CD4-positive, alpha-beta T cell treated with Interferon gamma for 1 hour (primary cell): ENCODE measurements around the gene USP46.
A peak's percentile ranks its signal among the peaks of the same experiment; 100 is the strongest.

ENCODE experiments used
- DNase-seq: peaks from one replicate; pipeline ENCODE4 v3.0.0-alpha.2; 2020

Gene USP46

DNA sequence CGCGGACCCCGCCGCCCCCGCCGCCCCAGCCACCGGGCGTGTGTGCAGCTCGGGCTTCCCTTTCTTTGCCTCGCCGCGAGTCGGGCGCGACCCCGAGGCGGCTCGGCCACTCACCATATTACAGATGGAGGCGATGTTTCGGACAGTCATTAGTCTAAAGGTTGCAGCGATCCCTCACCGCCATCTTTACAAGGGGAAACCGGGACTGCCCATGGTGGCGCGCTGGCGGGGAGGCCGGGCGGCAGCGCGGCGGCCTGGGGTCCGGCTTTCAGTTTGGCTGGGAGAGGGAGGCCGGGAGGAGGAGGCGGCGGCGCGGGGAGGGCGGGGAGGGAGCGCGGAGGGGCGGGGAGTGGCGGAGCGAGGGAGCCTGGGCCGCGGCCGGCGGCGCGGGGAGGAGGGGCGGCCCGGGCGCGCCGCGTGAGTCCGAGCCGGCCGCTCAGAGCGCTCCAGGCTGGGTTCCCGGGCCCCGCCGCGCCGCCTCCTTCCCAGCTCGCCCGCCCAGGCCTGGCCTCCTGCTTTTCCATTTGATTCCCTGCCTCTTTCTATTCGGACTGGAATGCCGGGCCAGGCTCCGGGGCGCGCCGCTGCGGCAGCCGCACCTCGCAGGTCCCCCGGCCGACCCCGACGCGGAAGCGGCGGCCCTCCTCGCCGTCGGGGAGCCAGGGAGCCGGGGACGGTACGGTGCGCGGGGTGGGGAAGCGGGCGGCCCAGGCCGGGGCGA lies at the start of gene USP46:
Gene USP46 (minus strand): TSS at position 301 of the 721 bp plus-strand sequence. CDS start 151 bp downstream, at position 150.
- peak; percentile 38 for DNase-seq

- no peak for DNase-seq
Measured at GRCh38 chr4:52704661-52705060, 45.6 kb upstream of the USP46 start.

DNA sequence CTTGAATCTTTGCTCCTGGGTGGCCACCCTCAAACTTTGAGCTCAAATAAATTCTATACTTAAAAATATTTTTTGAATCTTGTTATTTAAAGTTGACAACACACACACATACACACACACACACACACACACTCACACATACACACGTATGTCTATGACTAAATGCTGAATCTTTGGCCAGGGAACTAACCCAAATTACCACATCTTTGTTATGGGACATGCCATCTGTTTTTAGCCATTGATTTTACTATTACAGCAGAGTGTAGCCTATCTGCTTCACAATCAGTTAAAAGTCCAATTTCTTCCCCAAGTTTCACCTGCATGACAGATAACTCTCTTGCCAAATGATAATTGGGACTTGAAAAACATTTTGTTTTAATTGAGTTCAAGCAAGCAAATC lies 45.0 kb upstream of the USP46 start:
- no peak for DNase-seq

GRCh38 chr4:52701207-52701606 lies 42.1 kb upstream of the USP46 start:
- DNase-seq, result no peak

- DNase-seq, result no peak
Measured at GRCh38 chr4:52694936-52695335, 35.8 kb upstream of the USP46 start.

- DNase-seq, result no peak
Measured at GRCh38 chr4:52693492-52693891, 34.4 kb upstream of the USP46 start.

DNA sequence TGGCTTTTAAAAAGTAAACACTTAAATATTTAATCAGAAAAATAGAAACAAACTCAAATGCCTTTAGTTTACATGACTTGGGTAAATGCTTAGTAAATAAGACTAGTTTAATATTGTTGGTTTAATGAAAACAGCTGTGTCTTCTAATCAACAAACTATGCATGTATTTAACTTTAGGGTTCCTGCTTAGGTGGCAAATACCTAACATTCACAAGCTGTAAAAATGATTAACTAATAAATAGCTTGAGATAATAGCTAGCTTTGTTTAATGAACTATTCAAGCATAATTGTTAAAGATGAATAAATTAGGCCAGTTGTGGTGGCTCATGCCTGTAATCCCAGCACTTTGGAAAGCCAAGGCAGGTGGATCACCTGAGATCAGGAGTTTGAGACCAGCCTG lies 30.0 kb upstream of the USP46 start:
- no peak for DNase-seq

- no peak for DNase-seq
Measured at GRCh38 chr4:52687696-52688095, 28.6 kb upstream of the USP46 start.

DNA sequence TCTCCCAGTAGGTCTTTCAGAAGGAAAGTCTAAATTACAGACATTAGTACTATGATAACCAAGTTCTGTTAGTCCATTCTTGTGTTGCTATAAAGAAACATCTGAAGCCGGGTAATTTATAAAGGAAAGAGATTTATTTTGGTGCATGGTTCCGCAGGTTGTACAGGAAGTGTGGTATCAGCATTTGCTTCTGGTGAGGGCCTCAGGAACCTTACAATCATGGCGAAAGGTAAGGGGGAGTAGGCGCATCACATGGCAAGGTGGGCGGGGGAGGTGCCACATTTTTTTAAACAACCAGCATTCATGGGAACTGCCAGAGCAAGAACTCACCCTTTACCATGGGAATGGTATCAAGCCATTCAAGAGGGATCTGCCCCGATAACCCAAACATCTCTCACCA lies 26.2 kb upstream of the USP46 start:
- DNase-seq, result no peak

- DNase-seq, result no peak
Measured at GRCh38 chr4:52684896-52685295, 25.8 kb upstream of the USP46 start.

- no peak for DNase-seq
Measured at GRCh38 chr4:52680381-52680780, 21.3 kb upstream of the USP46 start.

GRCh38 chr4:52676536-52676935 lies 17.4 kb upstream of the USP46 start:
- no peak for DNase-seq

GRCh38 chr4:52675111-52675510 lies 16.0 kb upstream of the USP46 start:
- no peak for DNase-seq

GRCh38 chr4:52670739-52671138 lies 11.6 kb upstream of the USP46 start:
- no peak for DNase-seq

DNA sequence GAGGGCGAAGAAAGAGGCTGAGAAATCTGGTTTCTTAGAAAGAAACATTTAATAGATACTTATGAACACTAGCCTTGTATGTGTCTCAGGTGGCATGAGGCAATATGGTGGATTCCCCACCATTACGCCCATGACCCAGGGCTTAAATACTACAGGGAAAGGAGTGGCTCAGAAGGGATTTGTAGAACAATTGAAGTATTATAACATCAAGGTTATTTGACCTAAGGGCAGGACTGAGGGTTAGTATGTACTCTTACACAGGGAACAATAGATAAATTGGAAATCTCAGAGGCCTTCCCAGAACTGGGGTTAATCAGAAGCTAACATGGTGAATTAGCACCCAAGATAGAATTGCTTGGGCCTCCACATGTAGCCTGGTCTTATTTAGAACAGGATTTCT lies 11.0 kb upstream of the USP46 start:
- no peak for DNase-seq

GRCh38 chr4:52665592-52665991 lies 6.5 kb upstream of the USP46 start:
- no peak for DNase-seq

DNA sequence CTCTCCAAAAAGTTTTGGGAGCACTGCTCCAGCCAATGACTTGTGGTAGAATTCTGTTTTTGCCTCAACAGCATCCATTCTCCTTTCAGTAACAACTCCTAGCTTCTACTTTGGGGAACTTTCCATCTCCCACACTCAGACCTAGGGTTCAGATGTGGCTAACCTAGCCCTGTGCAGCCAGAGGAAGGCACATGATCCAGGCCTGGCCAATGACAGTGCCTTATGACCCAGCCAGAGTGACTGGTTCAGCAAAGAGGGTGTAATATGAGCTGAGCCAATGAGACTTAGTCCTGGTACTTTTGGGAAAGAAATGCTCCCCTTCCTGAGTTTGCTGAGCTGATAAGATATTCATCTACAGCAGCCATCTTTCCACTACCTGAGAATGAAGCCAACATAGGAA lies 5.4 kb upstream of the USP46 start:
- no peak for DNase-seq

- DNase-seq, result no peak
Measured at GRCh38 chr4:52661966-52662690, 3.0 kb upstream of the USP46 start.

DNA sequence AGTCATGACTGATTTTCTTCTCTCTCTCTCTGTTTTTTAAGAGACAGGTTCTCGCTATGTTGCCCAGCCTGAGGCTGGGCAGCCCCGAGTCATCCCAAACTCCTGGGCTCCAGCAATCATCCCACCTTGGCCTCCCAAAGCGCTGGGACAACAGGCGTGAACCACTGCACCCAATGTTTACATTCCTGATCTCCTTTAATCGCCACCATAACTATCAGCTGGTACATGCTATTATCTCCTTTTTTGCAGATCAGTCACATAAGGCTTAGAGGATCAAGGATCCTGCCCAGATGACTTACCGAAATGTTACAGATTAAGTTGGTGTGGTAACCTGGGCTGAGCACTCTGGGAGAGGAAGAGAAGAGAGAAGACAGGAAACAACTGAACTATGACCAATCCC lies 1.5 kb upstream of the USP46 start:
- no peak for DNase-seq

DNA sequence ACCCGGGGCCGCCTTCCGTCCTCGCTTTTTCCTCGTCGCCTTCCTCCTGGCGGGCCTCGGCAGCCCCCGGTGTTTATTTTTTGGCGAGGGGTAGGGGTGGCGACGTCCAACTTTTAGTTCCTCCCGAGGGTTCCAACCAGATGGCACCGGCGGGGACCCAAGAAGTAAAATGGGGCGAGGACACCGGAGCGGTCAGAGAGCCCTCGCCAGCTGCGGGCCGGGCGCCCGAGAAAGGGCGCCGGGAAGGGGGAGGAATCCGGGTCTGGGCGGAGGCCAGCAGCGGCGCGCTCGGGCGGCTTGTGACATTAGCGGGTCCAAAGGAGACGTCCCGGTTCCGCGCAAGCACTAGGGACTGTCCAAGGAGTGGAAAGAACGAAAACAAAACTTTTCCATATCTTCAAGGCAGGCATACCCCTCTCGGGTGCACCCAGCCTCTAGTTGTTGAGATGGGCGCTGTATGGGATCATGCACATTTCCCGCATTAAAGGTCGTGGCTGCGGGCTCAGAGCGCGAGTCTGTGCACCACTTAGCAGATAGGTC lies 691 bp upstream of the USP46 start:
- DNase-seq, result no peak

DNA sequence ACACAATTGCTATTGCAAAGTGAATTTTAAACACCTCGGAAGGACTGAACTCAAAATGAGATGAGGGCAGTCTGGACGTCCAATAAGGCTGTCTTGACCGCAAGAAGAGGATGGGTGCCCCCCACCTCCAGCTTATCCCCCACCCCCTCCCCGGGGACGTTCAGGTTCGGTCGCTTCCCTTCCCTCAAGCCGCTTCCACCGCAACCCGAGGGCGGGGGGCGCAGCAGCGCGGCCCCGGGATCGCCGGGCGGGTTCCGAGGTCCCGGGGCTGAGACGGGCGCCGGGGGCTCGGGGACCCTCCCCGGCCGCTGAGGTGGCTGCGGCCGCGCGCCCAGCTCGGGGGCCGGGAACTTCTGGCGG lies 480 bp downstream of the USP46 start:
- no peak for DNase-seq

DNA sequence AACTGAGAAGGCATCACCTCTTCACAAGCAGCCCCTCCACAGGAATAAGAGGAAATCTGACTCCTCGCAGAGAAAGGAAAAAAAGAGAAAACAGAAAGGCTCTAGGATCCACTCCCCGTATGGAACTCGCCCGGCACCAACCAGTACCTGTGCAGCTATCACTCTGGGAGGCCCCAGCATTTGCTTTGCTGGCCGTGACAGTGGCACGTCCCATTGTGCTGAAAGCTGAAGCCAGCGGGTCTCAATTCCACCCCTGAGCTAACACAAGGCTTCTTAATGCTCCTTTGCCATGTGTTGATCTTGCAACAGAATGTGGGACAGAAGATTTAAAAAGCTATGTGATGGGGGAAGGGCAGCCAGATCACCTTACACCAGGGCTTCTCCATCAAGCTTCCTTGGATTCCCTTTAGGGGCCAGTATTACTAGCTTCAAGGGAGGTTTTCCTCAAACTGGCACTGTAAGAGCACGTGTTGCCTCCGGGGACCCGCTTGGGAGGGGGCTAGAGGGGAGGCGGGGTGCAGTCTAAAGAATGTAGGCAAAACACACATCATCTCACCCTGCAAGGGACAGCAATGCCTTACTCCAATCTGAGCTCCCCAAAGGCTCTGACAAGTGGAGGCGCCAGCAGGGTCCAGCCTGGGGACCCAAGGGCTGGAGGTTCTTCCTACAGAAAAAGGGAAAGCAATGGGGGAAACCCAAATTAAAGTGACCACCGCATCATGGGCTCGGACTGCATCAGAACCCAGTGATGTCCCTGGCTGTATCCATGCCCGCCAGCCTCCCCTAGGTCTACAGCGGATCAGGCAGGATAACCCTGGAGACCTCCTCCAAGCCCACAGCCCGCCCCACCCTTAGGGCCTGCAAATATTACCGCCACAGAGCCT lies 1.2 kb downstream of the USP46 start:
- DNase-seq, result no peak

DNA sequence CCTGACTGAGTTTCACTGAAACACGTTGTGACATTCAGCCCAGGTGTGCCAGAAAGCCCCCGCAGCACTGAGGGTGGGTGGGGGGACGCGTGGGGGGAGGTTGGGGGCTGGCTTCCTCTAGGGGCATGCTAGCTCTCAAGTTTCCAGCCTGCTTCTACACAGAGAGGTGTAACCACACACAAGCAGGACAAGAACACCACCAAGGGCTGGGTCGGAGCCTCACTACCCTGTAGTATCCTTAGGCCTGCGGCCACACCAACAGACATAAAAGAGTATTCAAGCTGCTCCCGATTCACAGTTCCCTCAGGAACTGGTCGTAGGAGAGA lies 1.8 kb downstream of the USP46 start:
- no peak for DNase-seq

GRCh38 chr4:52655506-52655905 lies 3.6 kb downstream of the USP46 start:
- no peak for DNase-seq
